Left kidney (tissue), 2 donors: ENCODE results near the gene USP9X. TPM values are rescaled to one million over a fixed set of nuclear protein-coding genes. Genes with fewer than 3 reads are reported as not detected.
"Not testable (repeated sequence)": the region's sequence is repeated elsewhere in the genome, so short reads cannot be mapped to it uniquely, and the experiment has no call there.

ENCODE experiments used
- DNase-seq: peaks from one replicate; pipeline ENCODE4 v3.0.0-alpha.2; 2013
- polyA plus RNA-seq: library from polyadenylated mRNA; unstranded; fragments of 120-200 nt; gene quantifications from one replicate; pipeline ENCODE4 v1.2.1, GENCODE V29; 2013; ENCODE audit not compliant: insufficient read length

Gene USP9X
- polyA plus RNA-seq, 1 donor = 76.9 TPM

- peak; percentile 3 for DNase-seq
Measured at GRCh38 chrX:41127477-41128192, 42.4 kb downstream of the USP9X start.

GRCh38 chrX:41128955-41129354 is 43.7 kb downstream of the USP9X start:
- no peak for DNase-seq

GRCh38 chrX:41131766-41132165 is 46.5 kb downstream of the USP9X start:
- no peak for DNase-seq

DNA sequence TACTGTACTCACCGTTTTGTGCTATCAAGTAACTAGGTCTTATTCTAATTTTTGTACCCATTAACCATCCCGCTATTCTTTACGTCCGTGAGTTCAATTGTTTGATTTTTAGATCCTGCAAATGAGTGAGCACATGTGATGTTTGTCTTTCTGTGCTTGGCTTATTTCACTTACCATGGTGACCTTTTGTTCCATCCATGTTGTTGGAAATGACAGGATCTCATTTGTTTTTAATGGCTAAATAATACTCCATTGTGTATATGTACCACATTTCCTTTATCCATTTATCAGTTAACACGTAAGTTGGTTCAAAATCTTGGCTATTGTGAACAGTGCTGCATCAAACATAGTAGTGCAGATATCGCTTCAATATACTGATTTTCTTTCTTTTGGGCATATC is 48.3 kb downstream of the USP9X start:
- no peak for DNase-seq

DNA sequence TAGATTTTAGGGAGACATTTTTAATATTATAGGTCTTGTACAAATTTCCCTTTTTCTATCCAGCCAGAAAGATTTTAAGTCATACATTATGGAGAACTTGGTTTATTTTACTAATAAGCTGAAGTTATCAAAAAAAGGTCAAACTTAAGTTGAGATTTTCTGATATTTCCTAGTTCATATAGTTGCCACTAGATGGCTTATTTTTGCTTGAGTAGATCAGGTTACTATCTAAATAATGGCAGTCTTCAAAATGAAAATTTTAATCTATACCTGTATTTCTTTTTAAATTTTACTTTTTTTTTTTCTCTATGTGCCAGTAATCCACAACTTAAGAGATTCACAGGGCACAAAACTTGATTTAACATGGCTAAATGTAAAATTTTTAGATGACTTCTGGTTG is 52.3 kb downstream of the USP9X start:
- DNase-seq = no peak

- no peak for DNase-seq
Measured at GRCh38 chrX:41142130-41142910, 57.1 kb downstream of the USP9X start.

GRCh38 chrX:41144873-41145272 is 59.6 kb downstream of the USP9X start:
- no peak for DNase-seq

DNA sequence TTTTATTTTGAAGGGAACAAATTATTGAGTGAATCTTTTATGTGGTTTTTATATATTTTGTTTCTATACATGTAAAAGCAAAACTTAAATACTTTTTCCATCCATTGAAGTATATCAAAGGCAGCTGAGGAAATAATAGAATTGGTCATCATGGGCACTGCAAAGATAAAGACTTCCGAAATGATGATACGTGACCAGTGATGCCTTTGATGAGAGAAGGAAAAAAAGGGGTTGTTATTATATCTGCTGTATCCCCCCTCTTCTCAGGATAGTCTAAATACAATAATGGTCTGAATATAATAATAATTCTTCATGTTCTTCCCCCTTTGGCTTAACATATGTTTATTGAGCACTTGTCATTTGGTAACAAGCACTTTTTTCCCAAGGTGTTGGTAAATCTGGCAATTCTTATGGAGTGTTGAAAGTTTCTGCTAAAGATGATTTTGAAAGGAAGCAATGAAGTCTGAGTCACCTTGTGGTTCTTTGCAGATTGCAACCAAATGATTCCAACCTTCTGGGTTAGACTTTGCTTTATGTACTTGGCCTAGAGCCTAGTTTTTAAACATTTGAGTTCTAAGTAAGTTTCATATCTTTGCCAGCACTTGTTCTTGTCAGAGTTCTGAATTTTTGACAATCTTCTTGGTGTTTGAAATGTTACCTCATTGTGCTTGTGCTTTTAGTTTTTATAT is 60.8 kb downstream of the USP9X start:
- DNase-seq = no peak

- DNase-seq = no peak
Measured at GRCh38 chrX:41148553-41148952, 63.3 kb downstream of the USP9X start.

DNA sequence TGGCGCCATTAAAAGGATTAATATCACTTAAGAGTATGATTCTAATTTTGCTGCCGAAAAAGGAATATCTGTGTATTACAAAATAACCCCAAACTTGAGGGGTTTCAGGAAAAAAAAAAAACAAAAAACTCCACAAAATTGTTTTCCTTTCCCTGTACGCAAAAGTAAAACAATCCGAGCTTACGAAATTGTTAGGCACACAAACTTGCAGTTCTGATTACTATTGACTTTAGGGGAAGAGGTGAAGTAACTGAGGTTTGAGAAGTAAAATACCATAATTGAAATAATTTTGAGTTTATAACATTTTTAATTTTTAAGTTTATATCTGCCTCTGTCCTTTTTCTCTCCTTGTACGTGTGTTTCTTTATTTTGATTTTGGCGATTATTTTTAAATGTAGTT is 64.8 kb downstream of the USP9X start:
- DNase-seq = no peak

DNA sequence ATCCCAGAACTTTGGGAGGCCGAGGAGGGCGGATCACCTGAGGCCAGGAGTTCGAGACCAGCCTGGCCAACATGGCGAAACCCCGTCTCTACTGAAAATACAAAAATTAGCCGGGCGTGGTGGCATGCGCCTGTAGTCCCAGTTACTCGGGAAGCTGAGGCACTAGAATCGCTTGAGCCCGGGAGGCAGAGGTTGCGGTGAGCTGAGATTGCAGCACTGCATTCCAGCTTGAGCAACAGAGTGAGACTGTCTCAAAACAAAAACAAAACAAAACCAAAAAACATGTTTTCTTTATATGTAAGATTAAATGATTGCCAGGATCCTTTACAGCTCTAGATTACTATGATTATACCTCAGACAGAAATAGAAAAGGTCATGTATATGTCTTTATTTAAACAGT is 66.5 kb downstream of the USP9X start:
- not testable (repeated sequence) for DNase-seq

DNA sequence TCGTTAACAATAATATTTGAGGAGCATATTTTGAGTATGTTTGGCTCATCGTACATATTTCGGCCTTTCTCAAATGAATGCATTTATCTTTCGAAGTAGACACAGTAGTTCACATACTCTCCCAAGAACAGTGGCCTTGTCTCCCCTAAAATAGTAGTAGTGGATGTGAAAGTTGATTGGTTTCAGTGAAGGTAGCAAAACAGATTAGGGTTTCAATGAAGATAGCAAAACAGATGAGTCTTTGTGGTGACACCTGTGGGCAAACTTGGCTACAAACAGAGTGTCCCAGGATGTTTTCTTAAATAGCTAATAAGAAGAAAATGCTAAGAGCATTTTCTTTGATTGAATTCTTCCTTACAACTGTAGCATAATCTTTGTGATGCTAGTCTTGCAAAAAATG is 67.0 kb downstream of the USP9X start:
- no peak for DNase-seq

DNA sequence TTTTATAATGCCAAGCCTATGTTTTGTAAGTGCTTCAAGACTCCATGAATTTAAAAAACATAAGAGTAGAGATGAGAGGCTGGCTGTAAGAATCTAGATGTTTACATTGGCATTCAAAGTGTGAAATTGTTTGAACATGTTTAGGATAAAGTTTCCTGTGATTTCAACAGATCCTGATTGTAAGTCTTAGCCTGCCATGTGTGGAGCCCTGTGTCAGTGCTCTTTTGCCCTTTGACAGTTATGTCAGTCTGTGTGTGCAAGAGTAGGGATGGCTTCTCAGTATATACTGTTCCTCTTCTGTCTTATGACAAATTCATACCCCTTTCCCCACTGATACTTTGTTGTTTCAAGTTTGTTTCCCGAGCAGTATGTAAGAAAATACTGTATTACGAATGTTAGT is 68.2 kb downstream of the USP9X start:
- DNase-seq = no peak

DNA sequence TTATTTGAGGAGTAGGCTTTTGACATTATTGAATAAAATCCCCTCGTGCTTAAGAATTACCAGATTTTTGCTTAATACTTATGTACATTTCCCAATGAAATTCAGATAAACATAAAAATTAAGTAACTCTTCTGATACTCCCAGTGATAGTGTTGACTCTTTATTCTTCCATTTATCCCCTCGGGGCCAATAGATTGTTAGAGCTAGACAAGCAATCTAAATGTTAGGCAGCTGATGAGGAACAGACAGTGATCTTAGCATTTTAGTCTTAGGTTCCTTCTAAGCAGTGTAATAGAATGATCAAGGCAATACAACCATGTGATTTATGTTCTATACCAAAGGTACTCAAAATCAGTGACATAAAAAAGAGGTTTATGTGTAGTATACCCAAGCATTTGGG is 68.7 kb downstream of the USP9X start:
- no peak for DNase-seq

DNA sequence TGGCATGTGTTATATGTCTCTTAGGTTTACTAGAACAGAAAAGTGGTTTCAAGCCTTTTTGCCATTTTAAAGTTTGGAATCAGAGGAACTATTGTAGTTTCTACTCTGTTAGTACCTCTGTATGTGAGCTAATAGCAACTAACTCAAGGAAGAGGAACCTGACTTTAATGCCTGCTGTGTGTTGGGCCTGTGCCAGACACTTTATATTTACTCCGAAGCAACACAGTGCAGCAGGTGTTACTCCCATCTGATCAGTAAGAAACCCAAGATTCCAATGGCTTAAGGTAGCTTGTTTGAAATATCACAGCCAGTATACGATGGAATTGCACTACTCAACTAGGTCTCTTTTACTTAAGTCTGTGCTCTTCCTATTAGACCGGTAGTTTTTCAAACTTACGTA is 79.2 kb downstream of the USP9X start:
- no peak for DNase-seq

DNA sequence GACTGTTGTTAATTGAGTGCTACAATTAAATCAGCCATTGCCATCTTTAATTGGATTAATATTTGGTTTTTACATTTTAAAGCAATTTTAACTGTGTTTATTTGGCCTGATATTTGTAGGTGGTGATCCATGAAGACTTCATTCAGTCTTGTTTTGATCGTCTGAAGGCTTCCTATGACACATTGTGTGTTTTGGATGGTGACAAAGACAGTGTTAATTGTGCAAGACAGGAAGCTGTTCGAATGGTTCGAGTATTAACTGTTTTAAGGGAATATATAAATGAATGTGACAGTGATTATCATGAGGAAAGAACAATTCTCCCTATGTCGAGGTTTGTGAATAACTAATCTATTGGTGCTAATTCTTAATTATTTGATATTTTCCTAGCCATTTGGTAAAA is 82.6 kb downstream of the USP9X start:
- no peak for DNase-seq

DNA sequence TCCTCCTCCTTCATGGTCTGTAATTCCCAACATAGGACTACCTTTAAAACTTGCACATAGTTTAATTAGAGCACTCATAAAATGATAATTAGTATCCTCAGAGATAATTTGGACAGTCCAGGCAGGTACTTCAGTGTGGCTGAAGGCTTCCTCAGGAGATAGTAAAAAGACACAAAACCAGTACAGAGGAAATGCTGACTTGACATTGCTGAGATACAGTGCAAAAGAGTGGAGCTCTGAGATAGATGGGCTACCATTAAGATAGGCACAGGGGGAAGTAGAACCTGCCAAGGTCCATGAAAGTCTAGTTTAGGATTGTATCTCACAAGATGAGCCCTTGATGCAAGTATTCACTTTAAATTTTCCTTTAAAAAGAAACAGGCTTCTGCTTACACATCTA is 91.0 kb downstream of the USP9X start:
- no peak for DNase-seq

DNA sequence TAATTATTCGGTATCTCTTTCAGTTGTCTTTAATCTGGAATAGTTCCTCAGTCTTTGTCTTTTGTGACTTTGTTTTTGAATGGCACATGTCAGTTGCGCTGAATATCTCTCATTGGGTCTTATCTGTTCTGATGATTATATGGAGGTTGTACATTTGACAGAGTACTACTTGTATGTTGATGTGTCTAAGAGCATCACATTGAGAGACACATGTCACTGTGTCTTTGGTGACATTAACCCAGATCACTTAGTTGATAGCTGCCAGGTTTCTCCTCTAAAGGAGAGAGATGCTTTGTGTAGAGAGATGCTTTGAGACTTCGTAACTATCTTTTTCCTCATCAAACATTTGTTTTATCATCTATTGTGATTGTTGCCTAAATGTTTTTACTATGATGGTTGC is 92.1 kb downstream of the USP9X start:
- DNase-seq = no peak

- DNase-seq = no peak
Measured at GRCh38 chrX:41178201-41178600, 93.0 kb downstream of the USP9X start.

- DNase-seq = peak; percentile 59
Measured at GRCh38 chrX:41180194-41180908, 95.1 kb downstream of the USP9X start.

DNA sequence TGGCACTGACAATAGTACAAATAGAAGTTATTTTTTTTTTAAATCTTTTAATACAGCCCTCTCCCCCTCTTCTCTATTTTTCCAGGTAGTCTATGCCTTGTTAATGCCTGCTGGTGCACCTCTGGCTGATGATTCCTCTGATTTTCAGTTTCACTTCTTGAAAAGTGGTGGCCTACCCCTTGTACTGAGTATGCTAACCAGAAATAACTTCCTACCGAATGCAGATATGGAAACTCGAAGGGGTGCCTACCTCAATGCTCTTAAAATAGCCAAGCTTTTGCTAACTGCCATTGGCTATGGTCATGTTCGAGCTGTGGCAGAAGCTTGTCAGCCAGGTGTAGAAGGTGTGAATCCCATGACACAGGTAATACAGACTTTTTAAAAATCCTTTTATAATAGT is 99.1 kb downstream of the USP9X start:
- no peak for DNase-seq

GRCh38 chrX:41186946-41187345 is 101.7 kb downstream of the USP9X start:
- DNase-seq = not testable (repeated sequence)

DNA sequence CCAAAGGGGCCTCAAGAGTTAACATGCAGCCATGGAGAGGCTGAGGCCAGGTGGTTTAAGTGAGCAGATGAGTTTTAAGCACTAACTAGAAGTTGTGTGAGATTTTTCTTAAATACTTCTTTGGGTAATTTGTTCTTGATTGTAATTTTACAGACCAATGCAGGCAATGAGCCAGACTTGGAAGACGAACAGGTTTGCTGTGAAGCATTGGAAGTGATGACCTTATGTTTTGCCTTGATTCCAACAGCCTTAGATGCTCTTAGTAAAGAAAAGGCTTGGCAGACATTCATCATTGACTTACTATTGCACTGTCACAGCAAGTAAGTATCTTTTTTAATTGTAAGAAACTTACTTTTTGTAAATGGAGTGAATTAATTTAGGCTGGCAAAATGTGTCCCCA is 103.9 kb downstream of the USP9X start:
- DNase-seq = no peak
